Muscle layer of duodenum (tissue), 2 donors: Measurements from ENCODE around the gene LRSAM1.

ENCODE experiments used
- H3K27ac ChIP-seq: one replicate; pipeline ENCODE4 v1.7.0; 2013; ENCODE audit warnings: mild to moderate bottlenecking, low read length
- H3K27me3 ChIP-seq: one replicate; pipeline ENCODE4 v1.7.0; 2013; ENCODE audit warnings: low read depth, mild to moderate bottlenecking, control low read depth, low read length
- H3K36me3 ChIP-seq, 2 donors: one replicate each; pipeline ENCODE4 v1.7.0; 2013; ENCODE audit warnings: low read length in 2 of 2, control low read depth in 1 of 2, mild to moderate bottlenecking in 1 of 2; ENCODE audit not compliant: insufficient read depth in 2 of 2, control insufficient read depth in 1 of 2
- H3K4me1 ChIP-seq, 2 donors: one replicate each; pipeline ENCODE4 v1.7.0; 2013; ENCODE audit warnings: low read length in 2 of 2, mild to moderate bottlenecking in 2 of 2, control low read depth in 1 of 2, moderate library complexity in 1 of 2; ENCODE audit not compliant: insufficient read depth in 2 of 2, control insufficient read depth in 1 of 2
- H3K4me3 ChIP-seq, 2 donors: one replicate each; pipeline ENCODE4 v1.7.0; 2013; ENCODE audit warnings: low read length in 2 of 2, low read depth in 1 of 2, mild to moderate bottlenecking in 1 of 2
- H3K9me3 ChIP-seq, 2 donors: one replicate each; pipeline ENCODE4 v1.7.0; 2013; ENCODE audit warnings: low read length in 2 of 2, control low read depth in 1 of 2, mild to moderate bottlenecking in 1 of 2; ENCODE audit not compliant: control insufficient read depth in 1 of 2
- donor health status: healthy.

The LRSAM1 gene

GRCh38 chr9:127490535-127491230 lies 39.4 kb downstream of the LRSAM1 start:
- H3K27me3 ChIP-seq = no peaks in the 10 kb centered on the region
- no peak overlapping the region for H3K27ac ChIP-seq
- no peaks in the 10 kb centered on the region for H3K9me3 ChIP-seq
- H3K4me1 ChIP-seq = peaks cover 0 to 4% of the 10 kb centered on the region in 2 donors
- H3K36me3 ChIP-seq = peaks cover 29 to 82% of the 10 kb centered on the region in 2 donors
- H3K4me3 ChIP-seq = no peak overlapping the region

- Histone ChIP-seq H3K36me3 (peaks cover 28 to 80% of the 10 kb centered on the region in 2 donors), H3K9me3 (no peaks in the 10 kb centered on the region), H3K4me3 (no peak overlapping the region), H3K4me1 (peaks cover 0 to 4% of the 10 kb centered on the region in 2 donors), H3K27me3 (no peaks in the 10 kb centered on the region), H3K27ac (no peak overlapping the region)
Observed at GRCh38 chr9:127491516-127491915, 40.2 kb downstream of the LRSAM1 start.

- H3K9me3 ChIP-seq = no peaks in the 10 kb centered on the region
- peaks cover 0 to 4% of the 10 kb centered on the region in 2 donors for H3K4me1 ChIP-seq
- H3K36me3 ChIP-seq = peaks cover 38 to 83% of the 10 kb centered on the region in 2 donors
- H3K27ac ChIP-seq = no peak overlapping the region
- no peak overlapping the region for H3K4me3 ChIP-seq
- H3K27me3 ChIP-seq = no peaks in the 10 kb centered on the region
Observed at GRCh38 chr9:127492616-127493015, 41.3 kb downstream of the LRSAM1 start.

- Histone ChIP-seq H3K4me3 (no peak overlapping the region), H3K9me3 (no peaks in the 10 kb centered on the region), H3K4me1 (peaks cover 0 to 4% of the 10 kb centered on the region in 2 donors), H3K27me3 (no peaks in the 10 kb centered on the region), H3K27ac (no peak overlapping the region), H3K36me3 (peaks cover 45 to 84% of the 10 kb centered on the region in 2 donors)
Observed at GRCh38 chr9:127493592-127494303, 42.4 kb downstream of the LRSAM1 start.

- Histone ChIP-seq H3K4me1 (peaks cover 0 to 4% of the 10 kb centered on the region in 2 donors), H3K9me3 (no peaks in the 10 kb centered on the region), H3K36me3 (peaks cover 45 to 79% of the 10 kb centered on the region in 2 donors), H3K27ac (no peak overlapping the region), H3K4me3 (no peak overlapping the region), H3K27me3 (no peaks in the 10 kb centered on the region)
Observed at GRCh38 chr9:127494304-127494702, 43.0 kb downstream of the LRSAM1 start.

- Histone ChIP-seq H3K4me3 (no peak overlapping the region), H3K4me1 (peaks cover 0 to 4% of the 10 kb centered on the region in 2 donors), H3K27ac (no peak overlapping the region), H3K9me3 (no peaks in the 10 kb centered on the region), H3K27me3 (no peaks in the 10 kb centered on the region), H3K36me3 (peaks cover 49 to 62% of the 10 kb centered on the region in 2 donors)
Observed at GRCh38 chr9:127495884-127496555, 44.7 kb downstream of the LRSAM1 start.

GRCh38 chr9:127496974-127497373 lies 45.7 kb downstream of the LRSAM1 start:
- no peak overlapping the region for H3K4me3 ChIP-seq
- peaks cover 53 to 56% of the 10 kb centered on the region in 2 donors for H3K36me3 ChIP-seq
- no peak overlapping the region for H3K27ac ChIP-seq
- H3K9me3 ChIP-seq = no peaks in the 10 kb centered on the region
- peaks cover 0 to 4% of the 10 kb centered on the region in 2 donors for H3K4me1 ChIP-seq
- no peaks in the 10 kb centered on the region for H3K27me3 ChIP-seq

GRCh38 chr9:127497656-127498290 lies 46.5 kb downstream of the LRSAM1 start:
- Histone ChIP-seq H3K27ac (no peak overlapping the region), H3K27me3 (no peaks in the 10 kb centered on the region), H3K4me1 (peaks cover 0 to 4% of the 10 kb centered on the region in 2 donors), H3K4me3 (no peak overlapping the region), H3K9me3 (no peaks in the 10 kb centered on the region), H3K36me3 (peaks cover 48 to 51% of the 10 kb centered on the region in 2 donors)

GRCh38 chr9:127498298-127498697 lies 47.0 kb downstream of the LRSAM1 start:
- Histone ChIP-seq H3K4me1 (peaks cover 0 to 4% of the 10 kb centered on the region in 2 donors), H3K36me3 (peaks cover 44 to 54% of the 10 kb centered on the region in 2 donors), H3K4me3 (no peak overlapping the region), H3K27me3 (no peaks in the 10 kb centered on the region), H3K27ac (no peak overlapping the region), H3K9me3 (no peaks in the 10 kb centered on the region)

- H3K27ac ChIP-seq = no peak overlapping the region
- H3K9me3 ChIP-seq = no peaks in the 10 kb centered on the region
- H3K27me3 ChIP-seq = no peaks in the 10 kb centered on the region
- H3K36me3 ChIP-seq = peaks cover 33 to 46% of the 10 kb centered on the region in 2 donors
- H3K4me1 ChIP-seq = peaks cover 0 to 2% of the 10 kb centered on the region in 2 donors
- no peak overlapping the region for H3K4me3 ChIP-seq
Observed at GRCh38 chr9:127500399-127500798, 49.1 kb downstream of the LRSAM1 start.

- Histone ChIP-seq H3K4me3 (no peak overlapping the region), H3K36me3 (peaks cover 33 to 44% of the 10 kb centered on the region in 2 donors), H3K27me3 (no peaks in the 10 kb centered on the region), H3K27ac (no peak overlapping the region), H3K9me3 (no peaks in the 10 kb centered on the region), H3K4me1 (no peaks in the 10 kb centered on the region)
Observed at GRCh38 chr9:127500862-127501261, 49.6 kb downstream of the LRSAM1 start.
